ENCODE data around the gene EVI2B. TPM values are rescaled to one million over a fixed set of nuclear protein-coding genes. Genes with fewer than 3 reads are reported as not detected.

The EVI2B gene
- total RNA-seq, 4 donors from 2014 or later: 1.2 to 4.2 (median 2.5) TPM

DNA sequence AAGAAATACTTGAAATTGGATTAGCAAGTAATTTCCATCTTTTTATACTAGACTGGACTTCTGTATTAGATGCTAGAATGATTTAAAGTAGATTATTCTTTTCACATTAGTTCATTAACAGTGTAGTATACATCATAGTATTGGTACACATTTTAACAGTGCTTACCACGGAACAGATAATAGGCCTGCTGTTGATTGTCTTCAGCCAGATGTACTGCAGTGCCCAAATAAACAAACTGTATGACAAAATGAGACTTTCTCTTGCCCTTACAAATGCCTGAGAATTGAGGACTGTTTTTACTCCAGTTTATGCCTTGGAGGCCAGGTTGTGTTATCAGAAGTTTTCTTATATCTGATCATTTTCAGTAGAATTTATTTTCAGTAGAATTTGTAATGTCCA, 6.9 kb upstream of the EVI2B start:
- intact Hi-C loops (cut with DNase I; ENCODE audit: low total_unique reads): no loop called here

DNA sequence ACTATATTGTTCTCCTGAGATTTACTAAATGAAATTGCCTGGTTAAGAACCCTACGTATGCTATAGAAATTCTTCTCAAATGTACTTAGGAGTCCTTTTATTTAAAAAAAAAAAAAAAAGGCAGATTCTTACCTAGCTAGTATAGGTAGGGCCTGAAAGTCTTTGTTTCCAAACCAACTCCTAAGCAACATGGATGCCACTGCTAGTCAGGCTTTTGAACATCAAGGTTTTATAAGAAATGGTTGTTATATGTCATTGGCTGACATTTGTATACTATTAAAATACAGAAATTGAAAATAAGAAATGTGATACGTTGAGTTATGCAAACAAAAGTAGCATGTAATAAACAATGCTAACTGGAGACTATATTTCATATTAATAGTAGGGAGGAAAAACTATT, 6.4 kb upstream of the EVI2B start:
- H3K9me3 ChIP-seq: no peaks in the 10 kb centered on the region
- ATAC-seq (no peak), DNase-seq (no peak)
- H3K4me3 ChIP-seq: no peak overlapping the region
- TF ChIP-seq, protein P1, sequence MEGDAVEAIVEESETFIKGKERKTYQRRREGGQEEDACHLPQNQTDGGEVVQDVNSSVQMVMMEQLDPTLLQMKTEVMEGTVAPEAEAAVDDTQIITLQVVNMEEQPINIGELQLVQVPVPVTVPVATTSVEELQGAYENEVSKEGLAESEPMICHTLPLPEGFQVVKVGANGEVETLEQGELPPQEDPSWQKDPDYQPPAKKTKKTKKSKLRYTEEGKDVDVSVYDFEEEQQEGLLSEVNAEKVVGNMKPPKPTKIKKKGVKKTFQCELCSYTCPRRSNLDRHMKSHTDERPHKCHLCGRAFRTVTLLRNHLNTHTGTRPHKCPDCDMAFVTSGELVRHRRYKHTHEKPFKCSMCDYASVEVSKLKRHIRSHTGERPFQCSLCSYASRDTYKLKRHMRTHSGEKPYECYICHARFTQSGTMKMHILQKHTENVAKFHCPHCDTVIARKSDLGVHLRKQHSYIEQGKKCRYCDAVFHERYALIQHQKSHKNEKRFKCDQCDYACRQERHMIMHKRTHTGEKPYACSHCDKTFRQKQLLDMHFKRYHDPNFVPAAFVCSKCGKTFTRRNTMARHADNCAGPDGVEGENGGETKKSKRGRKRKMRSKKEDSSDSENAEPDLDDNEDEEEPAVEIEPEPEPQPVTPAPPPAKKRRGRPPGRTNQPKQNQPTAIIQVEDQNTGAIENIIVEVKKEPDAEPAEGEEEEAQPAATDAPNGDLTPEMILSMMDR (IDR thresholded peaks at IDR 0.05 in 4 of 5, conservative IDR thresholded peaks at IDR 0.05 in 1 of 5): no peak
- TF ChIP-seq POLR2A (IDR thresholded peaks at IDR 0.05): no peak
- no peaks in the 10 kb centered on the region for H3K4me1 ChIP-seq
- no peaks in the 10 kb centered on the region for H3K36me3 ChIP-seq
- in situ Hi-C loops (cut with MboI; ENCODE audit: low sequenced_read_pairs in 4 of 4): no loop called here
- intact Hi-C loops (cut with DNase I; ENCODE audit: low total_unique reads): no loop called here
- H3K27ac ChIP-seq: no peak overlapping the region
- no peaks in the 10 kb centered on the region for H3K27me3 ChIP-seq

More for the DNA sequence above, 6.9 kb upstream of the EVI2B start:
- ATAC-seq: no peak
- no peak for TF ChIP-seq POLR2A (IDR thresholded peaks at IDR 0.05)
- TF ChIP-seq, protein P1 (IDR thresholded peaks at IDR 0.05 in 4 of 5, conservative IDR thresholded peaks at IDR 0.05 in 1 of 5): no peak
- Histone ChIP-seq H3K27ac (no peak overlapping the region), H3K36me3 (peaks cover 0 to under 1% of the 10 kb centered on the region in 2 donors), H3K9me3 (no peaks in the 10 kb centered on the region), H3K4me3 (peak overlapping the region in 1 of 4 donors; percentile 17), H3K27me3 (no peaks in the 10 kb centered on the region), H3K4me1 (no peaks in the 10 kb centered on the region)
- DNase-seq: no peak
- in situ Hi-C loops (cut with MboI; ENCODE audit: low sequenced_read_pairs in 4 of 4): no loop called here

DNA sequence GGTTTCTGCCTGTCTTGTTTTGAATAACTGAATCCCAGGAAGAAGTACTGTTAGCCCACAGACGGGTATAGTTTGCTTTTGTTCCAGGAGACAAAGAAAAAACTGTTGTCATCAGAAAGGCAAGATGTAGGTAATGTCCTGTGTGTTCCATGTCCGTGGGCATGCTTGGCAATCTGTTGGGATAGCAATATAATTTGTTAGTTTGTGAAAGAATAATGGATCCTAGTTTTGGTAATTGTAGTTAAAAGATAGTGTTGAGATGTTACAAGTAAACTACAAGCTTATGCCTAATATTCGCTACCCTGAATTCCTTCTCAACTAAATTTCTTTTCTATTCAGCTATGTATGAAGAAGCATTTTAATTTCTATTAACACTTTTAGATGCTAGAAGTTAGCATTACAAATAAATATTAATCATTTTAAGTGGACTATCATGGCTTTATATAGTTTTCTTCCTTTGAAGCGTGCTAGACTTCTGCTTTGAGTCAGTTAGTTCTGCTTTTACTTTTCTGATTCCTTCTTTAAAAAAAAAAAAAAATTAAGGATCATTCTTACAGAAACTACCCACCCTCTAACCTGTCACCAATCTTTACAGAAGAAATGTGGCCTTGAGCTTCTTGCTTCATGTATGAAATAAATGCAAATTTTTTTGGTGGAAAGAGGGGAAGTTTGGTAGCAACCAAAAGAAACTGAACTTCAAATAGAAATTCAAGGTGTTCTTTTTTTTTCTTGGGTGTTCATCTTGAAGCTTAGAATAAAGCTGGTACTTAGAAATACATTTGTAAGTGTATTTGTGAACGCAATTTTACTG, 5.2 kb upstream of the EVI2B start:
- Histone ChIP-seq H3K4me3 (peak overlapping the region in 3 of 4 donors; percentile 2 to 26 (median 10)), H3K27me3 (no peaks in the 10 kb centered on the region), H3K4me1 (no peaks in the 10 kb centered on the region), H3K27ac (peak overlapping the region; percentile 29 to 67 (median 56)), H3K36me3 (no peaks in the 10 kb centered on the region), H3K9me3 (no peaks in the 10 kb centered on the region)
- intact Hi-C loops (cut with DNase I; ENCODE audit: low total_unique reads): no loop called here
- no peak for ATAC-seq
- no peak for DNase-seq
- TF ChIP-seq POLR2A (IDR thresholded peaks at IDR 0.05): no peak
- TF ChIP-seq, protein P1 (IDR thresholded peaks at IDR 0.05 in 4 of 5, conservative IDR thresholded peaks at IDR 0.05 in 1 of 5): no peak
- in situ Hi-C loops (cut with MboI; ENCODE audit: low sequenced_read_pairs in 4 of 4): no loop called here

DNA sequence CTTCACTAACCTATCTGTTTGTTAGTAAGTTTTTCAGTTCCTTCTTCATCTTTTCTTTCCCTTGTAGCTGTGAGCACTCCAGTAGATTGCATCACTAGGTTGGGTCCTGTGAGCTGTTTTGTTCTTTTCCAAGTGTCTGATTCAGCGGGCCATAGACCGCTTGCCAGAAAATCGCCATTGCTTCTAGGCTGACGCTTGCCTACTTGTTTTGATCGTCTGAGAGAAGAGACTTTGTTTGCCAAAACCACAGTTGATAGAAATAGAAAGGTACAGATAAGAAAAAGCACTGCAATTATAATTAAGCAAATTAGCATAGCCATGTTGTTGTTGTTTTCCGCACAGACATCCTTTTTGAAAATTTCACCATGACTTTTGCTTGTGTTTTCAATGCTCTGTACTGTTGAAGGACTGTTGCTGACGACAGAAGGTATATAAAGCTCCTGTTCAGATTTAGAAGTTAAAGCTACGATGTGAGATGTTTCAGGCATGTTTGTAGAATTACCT, 4.5 kb upstream of the EVI2B start:
- TF ChIP-seq, protein P1 (IDR thresholded peaks at IDR 0.05 in 4 of 5, conservative IDR thresholded peaks at IDR 0.05 in 1 of 5): no peak
- no peak for TF ChIP-seq POLR2A (IDR thresholded peaks at IDR 0.05)
- intact Hi-C loops (cut with DNase I; ENCODE audit: low total_unique reads) (no loop called here), in situ Hi-C loops (cut with MboI; ENCODE audit: low sequenced_read_pairs in 4 of 4) (no loop called here)
- Histone ChIP-seq H3K4me3 (peak overlapping the region in 2 of 4 donors; percentile 10 to 26), H3K27ac (peak overlapping the region; percentile 29 to 67 (median 56)), H3K36me3 (no peaks in the 10 kb centered on the region), H3K27me3 (no peaks in the 10 kb centered on the region), H3K9me3 (no peaks in the 10 kb centered on the region), H3K4me1 (no peaks in the 10 kb centered on the region)
- ATAC-seq: peak; percentile 98 to 99
- DNase-seq: peak; percentile 51 to 75
